ENCODE results near the gene PCDHAC1.

Gene PCDHAC1

DNA sequence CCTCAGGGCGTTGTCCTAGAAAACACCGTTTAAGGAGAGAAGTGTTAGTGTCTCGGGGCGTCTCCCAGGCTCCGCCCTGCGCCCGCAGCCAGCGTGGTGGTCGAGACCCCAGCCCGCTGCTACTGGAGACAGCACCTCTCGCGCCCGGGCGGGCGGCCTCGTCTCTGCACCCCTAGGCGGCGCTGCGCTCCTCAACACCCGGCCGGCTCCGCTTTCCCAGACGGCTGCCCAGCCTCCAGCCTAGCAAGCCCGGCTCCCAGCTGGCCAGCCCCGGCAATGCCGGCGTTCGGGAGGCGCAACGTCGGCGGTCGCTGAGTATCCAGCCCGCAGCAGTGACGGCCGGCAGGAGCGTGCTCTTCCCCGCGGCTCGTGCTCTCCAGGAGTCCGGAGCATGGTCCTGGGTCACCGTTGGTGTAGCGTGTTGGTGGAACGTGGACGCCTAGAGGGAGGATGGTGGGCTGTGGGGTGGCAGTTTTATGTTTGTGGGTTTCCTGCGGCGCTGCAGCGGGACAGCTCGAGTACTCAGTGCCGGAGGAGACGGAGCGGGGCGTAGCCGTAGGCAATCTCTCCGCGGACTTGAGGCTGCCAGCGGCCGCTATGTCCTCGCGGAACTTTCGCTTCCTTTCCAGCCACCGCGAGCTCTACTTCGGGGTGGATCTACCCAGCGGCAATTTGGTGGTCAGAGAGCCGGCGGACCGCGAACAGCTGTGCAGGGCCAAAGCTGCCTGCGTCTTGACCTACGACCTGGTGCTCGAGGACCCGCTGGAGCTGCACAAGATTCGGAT is 536 bp downstream of the PCDHAC1 start:
- H3K36me3 ChIP-seq (ENCODE audit: control insufficient read depth, low read length): no peaks in the 10 kb centered on the region
- no peaks in the 10 kb centered on the region for H3K4me1 ChIP-seq (ENCODE audit: control insufficient read depth, low read length)
- H3K9me3 ChIP-seq (ENCODE audit: control insufficient read depth, insufficient read depth, low read length): no peaks in the 10 kb centered on the region
- H3K9me2 ChIP-seq (replicated peaks; ENCODE audit: control insufficient read depth, low read length): no peaks in the 10 kb centered on the region
- no peaks in the 10 kb centered on the region for H3K27me3 ChIP-seq (ENCODE audit: control insufficient read depth, low read length)
- no peaks in the 10 kb centered on the region for H3K79me2 ChIP-seq (ENCODE audit: control insufficient read depth, low read length)
- no peak overlapping the region for H3K4me3 ChIP-seq (ENCODE audit: low read length)
- no peaks in the 10 kb centered on the region for H3F3A ChIP-seq (ENCODE audit: control insufficient read depth, insufficient read depth)
- H4K20me1 ChIP-seq (ENCODE audit: control insufficient read depth, insufficient read depth, low read depth, low read length): no peaks in the 10 kb centered on the region
- no peak overlapping the region for H3K4me2 ChIP-seq (ENCODE audit: low read length)
- TF ChIP-seq, protein P1, sequence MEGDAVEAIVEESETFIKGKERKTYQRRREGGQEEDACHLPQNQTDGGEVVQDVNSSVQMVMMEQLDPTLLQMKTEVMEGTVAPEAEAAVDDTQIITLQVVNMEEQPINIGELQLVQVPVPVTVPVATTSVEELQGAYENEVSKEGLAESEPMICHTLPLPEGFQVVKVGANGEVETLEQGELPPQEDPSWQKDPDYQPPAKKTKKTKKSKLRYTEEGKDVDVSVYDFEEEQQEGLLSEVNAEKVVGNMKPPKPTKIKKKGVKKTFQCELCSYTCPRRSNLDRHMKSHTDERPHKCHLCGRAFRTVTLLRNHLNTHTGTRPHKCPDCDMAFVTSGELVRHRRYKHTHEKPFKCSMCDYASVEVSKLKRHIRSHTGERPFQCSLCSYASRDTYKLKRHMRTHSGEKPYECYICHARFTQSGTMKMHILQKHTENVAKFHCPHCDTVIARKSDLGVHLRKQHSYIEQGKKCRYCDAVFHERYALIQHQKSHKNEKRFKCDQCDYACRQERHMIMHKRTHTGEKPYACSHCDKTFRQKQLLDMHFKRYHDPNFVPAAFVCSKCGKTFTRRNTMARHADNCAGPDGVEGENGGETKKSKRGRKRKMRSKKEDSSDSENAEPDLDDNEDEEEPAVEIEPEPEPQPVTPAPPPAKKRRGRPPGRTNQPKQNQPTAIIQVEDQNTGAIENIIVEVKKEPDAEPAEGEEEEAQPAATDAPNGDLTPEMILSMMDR (IDR thresholded peaks at IDR 0.05; ENCODE audit: low read depth, low read length, poor library complexity, severe bottlenecking): no peak
- no peak for TF ChIP-seq EZH2phosphoT487 (IDR thresholded peaks at IDR 0.05; ENCODE audit: borderline replicate concordance, low read length)
- no peak overlapping the region for H3K27ac ChIP-seq (ENCODE audit: low read depth, low read length)

DNA sequence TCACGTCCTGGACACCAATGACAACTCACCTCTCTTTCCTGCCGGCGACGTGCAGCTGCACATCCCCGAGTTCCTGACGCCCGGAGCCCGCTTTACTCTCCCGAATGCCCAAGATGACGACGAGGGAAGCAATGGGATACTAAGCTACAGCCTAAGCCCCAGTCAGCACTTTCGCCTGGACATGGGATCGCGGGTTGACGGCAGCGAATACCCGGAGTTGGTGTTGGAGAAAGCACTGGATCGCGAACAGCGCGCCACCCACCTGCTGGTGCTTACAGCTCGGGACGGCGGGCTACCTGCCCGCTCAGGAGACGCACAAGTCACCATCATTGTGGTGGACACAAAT is 1.1 kb downstream of the PCDHAC1 start:
- H3K27me3 ChIP-seq (ENCODE audit: control insufficient read depth, low read length): no peaks in the 10 kb centered on the region
- TF ChIP-seq, protein P1 (IDR thresholded peaks at IDR 0.05; ENCODE audit: low read depth, low read length, poor library complexity, severe bottlenecking): no peak
- no peak for TF ChIP-seq EZH2phosphoT487 (IDR thresholded peaks at IDR 0.05; ENCODE audit: borderline replicate concordance, low read length)
- no peaks in the 10 kb centered on the region for H4K20me1 ChIP-seq (ENCODE audit: control insufficient read depth, insufficient read depth, low read depth, low read length)
- no peak overlapping the region for H3K4me2 ChIP-seq (ENCODE audit: low read length)
- H3K79me2 ChIP-seq (ENCODE audit: control insufficient read depth, low read length): no peaks in the 10 kb centered on the region
- H3F3A ChIP-seq (ENCODE audit: control insufficient read depth, insufficient read depth): no peaks in the 10 kb centered on the region
- no peaks in the 10 kb centered on the region for H3K36me3 ChIP-seq (ENCODE audit: control insufficient read depth, low read length)
- H3K27ac ChIP-seq (ENCODE audit: low read depth, low read length): no peak overlapping the region
- H3K9me3 ChIP-seq (ENCODE audit: control insufficient read depth, insufficient read depth, low read length): no peaks in the 10 kb centered on the region
- no peak overlapping the region for H3K4me3 ChIP-seq (ENCODE audit: low read length)
- H3K4me1 ChIP-seq (ENCODE audit: control insufficient read depth, low read length): no peaks in the 10 kb centered on the region
- H3K9me2 ChIP-seq (replicated peaks; ENCODE audit: control insufficient read depth, low read length): no peaks in the 10 kb centered on the region

DNA sequence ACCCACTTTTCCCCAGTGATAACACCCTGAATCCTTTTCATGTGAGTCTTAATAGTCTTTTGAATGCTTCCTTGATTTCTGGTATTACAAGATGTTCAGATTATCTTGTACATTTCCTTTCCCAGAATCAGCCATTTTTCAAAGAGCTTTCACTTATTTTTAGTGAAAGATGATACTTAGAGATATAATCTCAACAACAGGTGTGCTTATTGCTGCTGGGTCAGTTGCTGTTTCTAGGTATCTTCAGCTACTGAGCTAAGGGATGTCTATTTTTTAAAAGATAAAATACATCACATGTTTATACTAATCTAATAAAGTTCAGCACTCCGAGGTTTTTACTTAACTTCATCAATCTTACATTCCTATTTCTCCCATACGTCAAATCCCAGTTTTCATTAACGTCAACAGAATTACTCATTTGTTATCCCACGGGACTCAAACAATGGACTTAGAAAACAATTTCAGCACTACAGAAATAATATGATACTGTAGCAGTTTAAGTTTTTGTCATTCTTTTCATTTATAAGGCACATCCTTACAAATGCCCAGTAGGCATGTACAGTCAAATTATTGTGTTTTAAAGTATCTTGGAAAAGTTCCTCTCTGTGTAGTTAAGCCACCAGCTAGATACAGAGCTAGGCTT is 9.0 kb downstream of the PCDHAC1 start:
- no peak overlapping the region for H3K27ac ChIP-seq (ENCODE audit: low read depth, low read length)
- H3K36me3 ChIP-seq (ENCODE audit: control insufficient read depth, low read length): no peaks in the 10 kb centered on the region
- no peak overlapping the region for H3K4me2 ChIP-seq (ENCODE audit: low read length)
- peaks cover 6% of the 10 kb centered on the region; the same call in 1 of the 2 replicates for H3K27me3 ChIP-seq (ENCODE audit: control insufficient read depth, low read length)
- no peaks in the 10 kb centered on the region for H3K9me2 ChIP-seq (replicated peaks; ENCODE audit: control insufficient read depth, low read length)
- no peaks in the 10 kb centered on the region for H3F3A ChIP-seq (ENCODE audit: control insufficient read depth, insufficient read depth)
- H4K20me1 ChIP-seq (ENCODE audit: control insufficient read depth, insufficient read depth, low read depth, low read length): no peaks in the 10 kb centered on the region
- no peaks in the 10 kb centered on the region for H3K79me2 ChIP-seq (ENCODE audit: control insufficient read depth, low read length)
- no peak overlapping the region for H3K4me3 ChIP-seq (ENCODE audit: low read length)
- H3K4me1 ChIP-seq (ENCODE audit: control insufficient read depth, low read length): no peaks in the 10 kb centered on the region
- TF ChIP-seq, protein P1 (IDR thresholded peaks at IDR 0.05; ENCODE audit: low read depth, low read length, poor library complexity, severe bottlenecking): no peak
- no peak for TF ChIP-seq EZH2phosphoT487 (IDR thresholded peaks at IDR 0.05; ENCODE audit: borderline replicate concordance, low read length)
- no peaks in the 10 kb centered on the region for H3K9me3 ChIP-seq (ENCODE audit: control insufficient read depth, insufficient read depth, low read length)
